HG02840 (cell line): ENCODE results near the gene ADAT1.
A peak's percentile ranks its signal among the peaks of the same experiment; 100 is the strongest.

ENCODE experiments used
- ATAC-seq: cut with Tn5 transposase; IDR thresholded peaks from one replicate; pipeline ENCODE4 v1.9.1; 2021; ENCODE audit warnings: mild to moderate bottlenecking, moderate library complexity, moderate number of reproducible peaks; ENCODE audit not compliant: unreplicated experiment, low FRiP score

ADAT1 gene

GRCh38 chr16:75578212-75578611 is 44.9 kb downstream of the ADAT1 start:
- no peak for ATAC-seq

GRCh38 chr16:75576384-75576811 is 46.7 kb downstream of the ADAT1 start:
- no peak for ATAC-seq

GRCh38 chr16:75575958-75576357 is 47.1 kb downstream of the ADAT1 start:
- ATAC-seq: no peak

- ATAC-seq: no peak
Observed at GRCh38 chr16:75573955-75574354, 49.1 kb downstream of the ADAT1 start.

GRCh38 chr16:75572864-75573542 is 50.1 kb downstream of the ADAT1 start:
- no peak for ATAC-seq

GRCh38 chr16:75570396-75571065 is 52.5 kb downstream of the ADAT1 start:
- ATAC-seq: no peak

GRCh38 chr16:75567911-75568310 is 55.2 kb downstream of the ADAT1 start:
- ATAC-seq: no peak

GRCh38 chr16:75566758-75567255 is 56.3 kb downstream of the ADAT1 start:
- ATAC-seq: peak; percentile 2

- peak; percentile 72 for ATAC-seq
Observed at GRCh38 chr16:75566040-75566757, 56.9 kb downstream of the ADAT1 start, which contains the start of gene GABARAPL2. Gene GABARAPL2, plus strand, starts transcription at chr16:75566379. Its CDS starts 108 bp downstream, at chr16:75566487.

GRCh38 chr16:75565640-75566039 is 57.4 kb downstream of the ADAT1 start:
- peak; percentile 9 for ATAC-seq

GRCh38 chr16:75559564-75560372 is 63.3 kb downstream of the ADAT1 start:
- no peak for ATAC-seq

GRCh38 chr16:75558846-75559401 is 64.2 kb downstream of the ADAT1 start:
- no peak for ATAC-seq

GRCh38 chr16:75556431-75556950 is 66.6 kb downstream of the ADAT1 start:
- ATAC-seq: no peak

GRCh38 chr16:75555707-75556430 is 67.2 kb downstream of the ADAT1 start, which contains the start of gene TMEM231:
Gene TMEM231, minus strand, starts transcription at chr16:75556252. Its CDS starts 43 bp downstream, at chr16:75556209.
- peak; percentile 97 for ATAC-seq

GRCh38 chr16:75555213-75555706 is 67.8 kb downstream of the ADAT1 start:
- peak; percentile 33 for ATAC-seq

GRCh38 chr16:75552951-75553350 is 70.1 kb downstream of the ADAT1 start:
- no peak for ATAC-seq

GRCh38 chr16:75550211-75550662 is 72.8 kb downstream of the ADAT1 start:
- no peak for ATAC-seq
